Neural cell (in vitro differentiated cells): ENCODE data around the gene COL6A6.

Experiments used
- CTCF ChIP-seq: fragments of 450-650 bp; IDR thresholded peaks from 2 replicates; pipeline ENCODE4 v1.5.1; 2014; ENCODE audit warnings: antibody characterized with exemption, mild to moderate bottlenecking, moderate library complexity; ENCODE audit not compliant: poor library complexity, severe bottlenecking
- EP300 ChIP-seq: fragments of 450-650 bp; conservative IDR thresholded peaks from 2 replicates; pipeline ENCODE4 v1.6.1; 2014; ENCODE audit warnings: antibody characterized with exemption, mild to moderate bottlenecking, moderate library complexity; ENCODE audit not compliant: poor library complexity, severe bottlenecking
- EZH2 ChIP-seq: fragments of 200-600, 300-800 bp; shearing (Covaris generic), sonication (generic); IDR thresholded peaks from 2 replicates; pipeline ENCODE4 v1.6.1; 2014; ENCODE audit warnings: antibody characterized with exemption, low read length, borderline replicate concordance, mild to moderate bottlenecking; ENCODE audit not compliant: insufficient read depth, poor library complexity, severe bottlenecking
- MXI1 ChIP-seq: fragments of 450-650 bp; conservative IDR thresholded peaks from 2 replicates; pipeline ENCODE4 v1.6.1; 2014; ENCODE audit warnings: antibody characterized with exemption, mild to moderate bottlenecking; ENCODE audit not compliant: poor library complexity, severe bottlenecking
- POLR2AphosphoS5 ChIP-seq: IDR thresholded peaks from 2 replicates; pipeline ENCODE4 v1.6.1; 2012
- RAD21 ChIP-seq: fragments of 450-650 bp; conservative IDR thresholded peaks from 2 replicates; pipeline ENCODE4 v1.6.1; 2014; ENCODE audit warnings: antibody characterized with exemption, mild to moderate bottlenecking, moderate library complexity
- REST ChIP-seq: IDR thresholded peaks from 2 replicates; pipeline ENCODE4 v1.6.1; 2012; ENCODE audit warnings: borderline replicate concordance
- TAF1 ChIP-seq: IDR thresholded peaks from 2 replicates; pipeline ENCODE4 v1.6.1; 2012; ENCODE audit warnings: low read depth

GRCh38 chr3:130509008-130509407, 8.0 kb upstream of the COL6A6 start:
- TF ChIP-seq CTCF (no peak), MXI1 (no peak), TAF1 (no peak), EP300 (no peak), EZH2 (no peak), POLR2AphosphoS5 (no peak), REST (no peak), RAD21 (no peak)
